ENCODE data around the gene ABCE1.
"Not testable (repeated sequence)": the region's sequence is repeated elsewhere in the genome, so short reads cannot be mapped to it uniquely, and the experiment has no call there.

ABCE1 gene

DNA sequence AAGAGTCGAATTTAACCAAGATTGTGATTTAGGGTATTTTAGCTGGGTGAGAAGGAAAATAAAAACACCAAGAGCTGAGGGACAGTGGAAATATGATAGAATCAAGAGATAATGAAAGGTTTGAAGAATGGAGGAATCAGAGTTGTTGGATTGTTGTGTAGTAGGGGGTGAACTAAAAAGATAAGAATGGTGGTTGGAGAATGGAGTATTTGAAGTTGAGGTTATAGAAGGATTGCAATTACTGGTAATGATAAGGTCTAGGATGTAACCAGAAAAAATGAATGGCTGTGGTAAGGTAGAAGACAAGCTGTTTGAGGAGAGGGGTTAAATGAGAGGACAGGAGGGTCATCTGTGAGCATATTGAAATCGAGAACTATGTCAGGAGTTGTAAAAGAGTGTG is 4.5 kb downstream of the ABCE1 start:
- no peak for DNase-seq (ENCODE audit: low read depth in 2 of 2)

DNA sequence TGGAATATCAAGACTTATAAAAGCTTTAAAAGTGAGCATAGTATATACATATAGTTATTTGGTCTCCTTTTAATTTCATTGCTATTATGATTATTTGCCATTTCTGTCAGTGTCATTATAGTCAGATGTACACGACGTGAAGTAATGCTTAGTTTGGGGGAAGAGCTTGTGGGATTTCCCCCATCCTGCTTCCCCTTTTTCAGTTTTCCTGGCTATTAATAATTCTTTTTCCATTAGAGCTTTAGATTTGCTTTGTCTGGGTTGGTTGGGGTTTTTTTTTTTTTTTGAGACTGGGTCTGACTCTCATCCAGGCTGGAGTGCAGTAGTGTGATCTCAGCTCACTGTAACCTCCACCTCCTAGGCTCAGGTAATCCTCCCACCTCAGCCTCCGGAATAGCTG is 5.4 kb downstream of the ABCE1 start:
- no peak for DNase-seq (ENCODE audit: low read depth in 2 of 2)

DNA sequence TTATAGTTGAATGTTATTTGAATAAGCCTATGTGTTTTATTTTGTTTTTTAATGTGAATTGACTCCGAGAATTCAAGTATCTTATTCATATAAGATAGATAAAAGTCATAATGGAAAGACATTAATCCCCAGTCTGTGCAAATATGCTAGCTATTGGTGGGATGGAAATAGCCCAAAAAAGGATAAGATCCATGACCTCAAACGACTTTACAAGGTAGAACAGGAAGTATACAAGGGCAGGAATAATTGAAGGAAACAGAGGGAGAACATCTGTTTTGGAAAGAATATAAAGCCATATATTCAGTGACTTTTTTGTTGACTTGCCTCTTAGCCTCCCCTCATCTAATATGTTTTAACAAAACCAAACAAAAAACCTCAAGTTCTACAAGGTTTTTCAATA is 9.0 kb downstream of the ABCE1 start:
- no peak for DNase-seq (ENCODE audit: low read depth in 2 of 2)

DNA sequence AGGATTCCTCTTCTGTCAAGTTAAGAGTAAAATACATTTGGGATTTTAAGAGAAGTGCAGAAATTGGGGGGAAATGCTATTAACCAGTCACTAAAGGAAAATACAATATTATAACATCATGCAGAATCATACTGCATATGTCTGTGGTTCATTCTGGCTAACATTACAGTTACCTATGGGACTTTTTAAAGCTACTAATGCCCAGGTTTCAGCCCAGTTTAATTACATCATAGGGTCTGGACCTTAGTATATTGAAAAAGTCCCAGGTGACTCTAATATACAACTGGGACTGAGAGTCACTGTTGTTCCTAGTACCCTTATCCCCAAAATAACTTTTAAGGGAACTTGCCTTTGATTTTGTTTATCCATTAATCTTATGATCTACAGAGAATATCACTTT is 10.0 kb downstream of the ABCE1 start:
- no peak for DNase-seq (ENCODE audit: low read depth in 2 of 2)

DNA sequence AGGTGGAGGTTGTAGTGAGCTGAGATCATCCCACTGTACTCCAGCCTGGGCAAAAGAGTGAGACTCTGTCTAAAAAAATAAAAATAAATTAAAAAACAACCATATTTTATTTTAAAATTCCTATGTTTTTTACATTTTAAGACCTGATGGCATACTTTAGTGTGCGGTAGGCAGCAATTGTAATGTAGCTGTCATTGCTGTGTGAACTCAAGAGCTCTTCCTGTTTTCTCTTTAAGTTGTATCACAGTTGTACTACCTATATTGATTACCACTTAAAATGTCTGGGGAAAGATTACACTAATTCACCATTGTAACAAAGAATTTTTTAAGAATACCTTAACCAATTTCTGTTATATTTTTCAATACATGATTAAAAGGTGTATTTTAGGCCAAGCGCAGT is 27.3 kb downstream of the ABCE1 start:
- no peak for DNase-seq (ENCODE audit: low read depth in 2 of 2)

DNA sequence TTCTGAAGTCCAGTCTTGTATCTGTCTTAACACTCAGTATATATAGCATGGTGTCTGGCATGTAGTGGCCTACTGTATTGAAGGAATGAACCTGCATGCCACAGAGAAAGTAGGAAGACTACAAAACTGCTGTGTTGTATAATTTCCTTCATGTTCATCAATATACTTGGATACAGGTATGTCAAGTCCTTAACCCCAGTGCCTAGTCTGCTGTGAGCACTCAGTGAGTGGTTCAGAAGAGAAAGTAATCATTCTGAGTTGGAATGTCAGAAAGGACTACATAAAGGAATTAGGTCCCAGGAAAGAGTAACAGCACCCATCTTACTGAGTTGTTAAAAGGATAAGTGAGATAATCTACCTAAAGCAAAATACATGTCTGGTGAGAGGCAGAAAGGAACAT is 32.0 kb downstream of the ABCE1 start:
- no peak for DNase-seq (ENCODE audit: low read depth in 2 of 2)

DNA sequence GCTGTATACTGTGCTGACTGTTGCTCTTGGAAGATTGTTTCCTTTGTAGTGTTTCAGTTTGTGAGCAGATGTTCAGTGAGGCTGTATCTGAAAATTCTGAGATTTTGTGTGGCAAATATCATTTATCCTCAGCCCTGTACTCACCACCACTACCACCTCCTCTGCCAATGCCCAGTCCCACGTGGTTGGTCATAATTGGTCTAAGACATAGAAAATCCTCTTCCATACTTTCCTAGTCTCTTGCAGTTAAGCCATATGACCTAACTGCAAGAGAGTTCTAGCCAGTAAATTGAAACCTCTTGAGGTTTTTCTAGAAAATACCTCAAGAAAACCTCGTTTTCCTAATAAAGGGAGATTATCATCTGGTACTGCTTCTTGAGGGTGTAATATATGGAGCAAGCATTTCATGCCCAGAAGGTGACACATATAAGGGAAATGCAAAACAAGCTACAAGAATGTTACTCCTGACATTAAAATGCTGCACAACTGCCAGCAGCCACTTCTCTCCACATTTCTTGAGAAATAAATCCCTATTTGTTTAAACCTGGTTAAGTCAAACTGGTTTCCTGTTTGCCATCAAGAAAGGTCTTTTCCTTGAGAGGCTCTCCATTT is 32.8 kb downstream of the ABCE1 start:
- no peak for DNase-seq (ENCODE audit: low read depth in 2 of 2)

DNA sequence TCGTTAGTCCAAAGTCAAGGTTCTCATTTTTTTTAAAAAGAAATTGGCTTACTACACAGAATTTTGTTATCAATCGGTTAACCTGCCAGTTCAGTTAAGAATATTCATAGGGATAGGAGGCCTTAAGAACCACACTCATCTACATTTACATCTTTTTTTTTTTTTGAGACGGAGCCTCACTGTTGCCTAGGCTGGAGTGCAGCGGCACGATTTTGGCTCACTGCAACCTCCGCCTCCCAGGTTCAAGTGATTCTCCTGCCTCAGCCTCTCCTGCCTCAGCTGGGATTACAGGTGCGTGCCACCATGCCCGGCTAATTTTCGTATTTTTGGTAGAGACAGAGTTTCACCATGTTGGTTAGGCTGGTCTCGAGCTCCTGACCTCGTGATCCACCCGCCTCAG is 33.7 kb downstream of the ABCE1 start:
- DNase-seq (ENCODE audit: low read depth in 2 of 2) = no peak

DNA sequence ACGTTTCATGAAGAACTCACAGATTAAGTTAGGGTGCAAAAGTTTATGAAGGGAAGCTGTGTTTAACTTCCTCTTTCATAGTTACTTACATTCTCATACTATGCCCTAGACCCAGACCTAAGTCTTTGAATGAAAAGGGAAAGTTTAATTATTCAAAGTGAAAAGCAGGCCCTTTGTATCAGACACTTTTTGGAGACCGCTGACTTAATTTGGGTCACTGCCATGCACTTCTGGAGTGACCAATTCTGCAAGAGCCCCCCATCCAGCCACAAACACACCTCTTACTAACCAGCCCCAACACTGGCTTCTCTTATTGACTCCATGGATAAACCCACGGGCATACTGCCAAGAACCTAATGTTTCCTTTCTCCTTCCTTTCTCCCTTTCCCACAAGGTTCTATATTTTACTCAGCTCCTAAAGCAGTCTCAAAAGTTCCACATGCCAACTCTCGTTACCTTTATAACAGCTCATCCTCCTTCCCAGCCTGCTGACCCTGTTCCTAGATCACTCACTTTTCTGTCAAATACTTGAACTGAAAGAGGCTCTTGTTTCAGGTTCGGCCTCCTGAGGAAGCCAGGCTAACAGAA is 34.5 kb downstream of the ABCE1 start:
- no peak for DNase-seq (ENCODE audit: low read depth in 2 of 2)

DNA sequence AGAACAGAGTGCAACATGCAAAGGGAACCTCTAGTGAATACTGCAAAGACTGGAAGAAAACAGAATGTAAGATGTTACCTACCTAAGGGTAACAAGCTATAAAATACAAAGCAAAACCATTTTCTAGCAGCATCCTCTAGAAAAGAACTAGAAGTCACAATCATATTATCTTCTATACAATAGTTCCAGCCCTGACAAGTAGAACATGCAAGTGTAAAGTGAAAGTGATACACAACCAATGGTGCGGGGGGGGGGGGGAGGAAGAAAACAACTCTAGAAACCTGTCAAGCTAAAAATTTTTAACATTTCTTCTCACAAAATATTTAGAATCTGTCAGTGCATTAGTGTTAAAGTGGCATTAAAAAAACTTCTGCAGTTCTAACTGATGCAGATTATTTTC is 38.1 kb downstream of the ABCE1 start:
- DNase-seq (ENCODE audit: low read depth in 2 of 2) = not testable (repeated sequence)

DNA sequence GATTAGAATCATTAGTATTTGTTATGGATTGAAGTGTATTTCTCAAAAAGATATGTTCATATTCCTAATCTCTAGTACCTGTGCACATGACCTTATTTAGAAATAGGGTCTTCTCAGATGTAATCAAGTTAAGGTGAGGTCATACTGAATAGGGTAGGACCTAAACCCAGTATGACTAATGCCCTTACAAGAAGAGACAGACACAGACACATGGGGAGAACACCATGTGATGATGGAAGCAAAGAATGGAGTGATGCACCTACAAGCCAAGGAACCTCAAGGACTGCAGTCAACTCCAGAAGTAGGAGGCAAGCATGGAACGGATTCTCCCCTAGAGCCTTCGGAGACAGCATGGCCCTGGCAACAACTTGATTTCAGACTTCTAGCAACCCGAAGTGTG is 50.9 kb downstream of the ABCE1 start:
- DNase-seq (ENCODE audit: low read depth in 2 of 2) = no peak

DNA sequence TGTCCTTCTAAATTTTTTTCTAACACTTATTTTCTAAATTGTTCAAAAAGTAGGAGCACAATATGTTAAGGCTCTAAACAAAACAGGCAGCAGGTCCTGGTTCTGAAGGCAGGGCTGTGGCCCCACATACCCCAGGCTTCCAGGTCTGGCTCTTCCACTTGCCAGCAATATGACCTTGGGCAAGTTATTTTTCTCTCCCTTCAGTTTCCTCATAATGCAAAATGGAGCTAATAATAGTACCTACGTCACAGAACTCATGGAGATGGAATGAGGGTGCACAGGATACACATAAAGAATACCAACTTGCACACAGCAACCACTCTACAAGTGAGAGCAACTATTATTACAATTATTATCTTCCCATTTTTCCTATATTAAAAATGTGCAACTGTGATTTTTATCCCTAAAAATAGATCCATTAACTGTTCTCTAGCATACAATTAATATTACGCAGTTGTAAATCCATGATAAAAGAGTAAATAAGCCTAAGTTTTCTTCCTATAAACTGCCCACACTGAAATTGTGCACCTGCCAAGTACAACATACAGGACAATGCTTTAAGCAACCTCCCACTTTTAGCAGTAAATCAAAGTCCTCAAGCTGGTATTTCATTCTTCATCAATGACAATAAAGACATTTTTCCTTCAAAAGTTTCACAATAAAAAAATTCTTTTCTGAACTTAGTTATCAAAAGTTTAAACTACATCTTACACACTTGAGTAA is 55.2 kb downstream of the ABCE1 start:
- no peak for DNase-seq (ENCODE audit: low read depth in 2 of 2)

DNA sequence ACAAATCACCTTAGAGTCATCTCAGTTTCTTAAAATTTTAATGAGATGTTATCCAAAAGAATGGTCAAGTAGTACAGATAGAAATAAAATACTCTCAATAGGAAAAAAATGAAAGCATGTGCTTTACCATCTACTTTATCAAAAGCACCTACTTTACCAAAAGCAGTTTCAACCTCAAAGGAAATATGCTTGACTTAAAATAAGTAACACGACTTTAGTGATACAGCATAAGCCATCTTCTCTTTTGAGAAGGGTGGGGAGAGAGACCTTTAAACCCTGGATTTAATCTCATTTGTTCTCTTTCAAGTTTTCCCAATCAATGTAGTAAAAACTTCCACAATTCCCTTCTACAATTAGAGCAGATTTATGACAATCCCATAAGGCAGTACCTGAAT is 55.8 kb downstream of the ABCE1 start:
- DNase-seq (ENCODE audit: low read depth in 2 of 2) = no peak

DNA sequence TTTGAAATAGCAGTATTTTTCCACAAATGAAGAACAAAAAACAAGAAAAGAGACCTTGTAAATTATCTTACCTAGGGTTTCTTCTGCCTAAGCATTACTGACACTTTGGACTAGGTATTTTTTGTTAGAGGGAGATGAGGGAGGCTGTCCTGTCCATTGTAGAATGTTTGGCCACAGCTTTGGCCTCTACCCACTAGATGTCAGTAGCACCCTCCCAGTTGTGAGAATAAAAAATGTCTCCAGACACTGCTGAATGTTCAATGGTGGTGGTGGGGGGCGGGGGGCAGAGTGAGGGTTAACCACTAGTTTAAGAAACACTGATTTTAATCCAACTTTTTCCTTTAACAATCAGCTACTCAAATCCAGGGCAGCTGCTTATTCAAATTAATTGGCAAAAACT is 56.5 kb downstream of the ABCE1 start:
- no peak for DNase-seq (ENCODE audit: low read depth in 2 of 2)

DNA sequence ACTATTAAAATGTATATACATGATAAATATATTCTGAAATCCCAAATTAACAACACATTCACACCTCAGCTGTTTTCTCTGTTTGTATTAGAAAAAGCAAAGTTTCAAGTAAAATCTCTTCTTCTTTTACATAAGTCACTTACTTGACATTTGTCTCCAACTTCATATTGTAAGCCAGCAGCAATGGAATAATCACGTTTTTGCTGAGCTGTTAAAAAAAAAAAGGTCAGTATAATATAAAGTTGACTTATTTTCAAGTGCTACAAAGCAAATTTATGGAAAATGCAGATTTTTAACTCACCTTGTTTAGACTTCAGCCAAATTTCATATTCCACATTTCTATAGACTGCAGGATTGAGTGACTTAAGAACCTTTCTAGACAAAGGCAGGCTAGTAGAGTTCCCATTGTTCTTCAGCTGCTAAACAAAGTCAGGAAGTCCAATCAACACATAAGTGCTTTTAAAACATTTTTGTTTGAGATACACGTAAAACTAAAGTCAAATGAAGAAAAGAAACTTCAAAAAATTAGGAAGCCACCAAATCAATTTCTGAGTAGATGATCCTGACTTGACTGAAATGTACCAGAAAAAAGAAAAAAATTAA is 57.3 kb downstream of the ABCE1 start:
- no peak for DNase-seq (ENCODE audit: low read depth in 2 of 2)

DNA sequence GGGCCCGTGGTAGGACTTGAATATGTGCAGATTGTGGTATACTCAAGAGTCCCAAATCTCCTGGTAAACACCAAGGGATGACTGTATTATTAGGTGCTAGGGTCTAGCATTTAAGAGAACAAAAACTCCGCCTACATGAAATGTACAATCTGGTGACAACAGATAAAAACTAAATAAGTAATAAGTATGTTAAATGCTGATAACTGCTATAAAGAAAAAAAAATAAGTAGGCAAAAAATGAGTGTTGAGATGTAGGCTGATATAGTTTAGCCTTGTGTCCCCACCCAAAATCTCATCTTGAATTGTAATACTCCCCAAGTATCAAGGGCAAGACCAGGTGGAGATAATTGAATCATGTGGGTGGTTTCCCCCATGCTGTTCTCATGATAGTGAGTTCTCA is 58.9 kb downstream of the ABCE1 start:
- DNase-seq (ENCODE audit: low read depth in 2 of 2) = no peak

DNA sequence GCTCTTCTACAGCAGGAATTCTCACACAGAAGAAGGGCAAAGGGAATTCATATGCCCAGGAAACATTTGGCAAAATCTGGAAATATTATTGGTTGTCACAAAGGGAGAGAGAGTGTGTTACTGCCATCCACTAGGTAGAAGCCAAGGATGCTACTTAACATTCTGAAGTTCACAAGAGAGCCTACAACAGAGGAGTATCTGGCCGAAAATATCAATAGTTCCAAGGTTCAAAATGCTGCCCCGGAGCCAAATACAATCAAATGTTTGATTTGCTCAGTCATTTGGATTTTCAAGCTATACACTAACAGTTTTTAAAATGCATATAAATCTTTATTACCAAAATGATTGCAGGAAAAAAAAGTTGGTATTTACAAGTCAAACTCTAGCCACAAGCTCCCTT is 63.4 kb downstream of the ABCE1 start:
- no peak for DNase-seq (ENCODE audit: low read depth in 2 of 2)

DNA sequence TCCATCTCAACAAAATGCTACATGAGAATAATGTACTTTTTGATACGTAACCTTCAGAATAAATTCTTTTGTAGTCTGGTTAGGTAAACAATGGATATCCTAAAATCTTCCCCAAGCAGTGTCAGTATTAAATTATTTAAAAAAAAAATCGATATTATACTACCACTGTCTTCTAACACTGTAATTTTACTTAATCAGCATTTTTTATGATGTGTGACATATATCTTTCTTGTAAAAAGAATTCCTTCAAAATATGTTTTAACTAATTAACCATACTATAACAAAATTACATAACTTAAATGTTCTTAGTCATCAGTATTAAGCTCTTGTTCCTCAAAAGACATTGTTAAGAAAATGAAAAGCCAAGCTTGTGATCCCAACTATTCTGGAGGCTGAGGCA is 69.8 kb downstream of the ABCE1 start:
- no peak for DNase-seq (ENCODE audit: low read depth in 2 of 2)

DNA sequence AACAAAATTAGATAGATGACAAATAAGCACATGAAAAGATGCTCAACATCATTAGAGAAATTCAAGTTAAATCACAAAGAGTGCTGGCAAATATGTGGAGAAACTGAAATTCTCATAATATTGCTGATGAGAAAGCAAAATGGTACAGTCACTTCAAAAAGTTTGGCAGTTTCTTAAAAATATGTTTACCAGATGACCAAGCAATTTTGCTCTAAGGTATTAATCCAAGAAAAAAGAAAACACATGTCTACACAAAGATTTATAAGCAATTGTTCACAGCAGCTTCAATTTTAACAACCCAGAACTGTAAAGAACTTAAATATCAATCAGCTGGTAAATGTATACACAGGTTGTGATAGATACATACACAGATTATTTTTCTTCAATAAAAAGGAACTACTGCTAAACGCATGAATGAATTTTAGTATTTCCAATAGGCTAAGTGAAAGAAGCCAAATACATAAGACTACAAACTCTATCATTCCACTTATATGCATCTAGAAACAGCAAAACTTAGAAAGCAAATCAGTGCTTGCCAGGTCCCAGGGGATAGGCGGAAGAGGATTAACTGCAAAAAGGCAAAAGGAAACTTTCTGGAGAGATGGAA is 70.6 kb downstream of the ABCE1 start:
- DNase-seq (ENCODE audit: low read depth in 2 of 2) = no peak

DNA sequence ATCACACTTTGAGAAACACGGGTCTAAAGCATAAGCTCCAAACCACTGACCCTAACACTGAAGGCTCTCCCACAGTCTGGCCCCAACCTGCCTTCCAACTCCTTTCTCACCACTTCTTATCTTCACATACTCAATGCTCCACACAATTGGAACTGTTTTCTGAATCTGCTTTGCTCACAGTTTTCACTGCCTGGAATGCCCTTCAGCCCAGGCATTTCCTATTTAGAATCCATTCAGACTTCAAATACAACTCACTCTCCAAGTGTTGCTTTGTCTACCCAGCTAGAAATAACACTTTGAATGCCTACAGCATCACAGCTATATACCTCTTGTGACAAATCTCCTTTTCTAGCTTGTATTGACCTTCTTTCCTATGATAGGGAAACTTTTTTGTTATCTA is 72.1 kb downstream of the ABCE1 start:
- DNase-seq (ENCODE audit: low read depth in 2 of 2) = no peak

DNA sequence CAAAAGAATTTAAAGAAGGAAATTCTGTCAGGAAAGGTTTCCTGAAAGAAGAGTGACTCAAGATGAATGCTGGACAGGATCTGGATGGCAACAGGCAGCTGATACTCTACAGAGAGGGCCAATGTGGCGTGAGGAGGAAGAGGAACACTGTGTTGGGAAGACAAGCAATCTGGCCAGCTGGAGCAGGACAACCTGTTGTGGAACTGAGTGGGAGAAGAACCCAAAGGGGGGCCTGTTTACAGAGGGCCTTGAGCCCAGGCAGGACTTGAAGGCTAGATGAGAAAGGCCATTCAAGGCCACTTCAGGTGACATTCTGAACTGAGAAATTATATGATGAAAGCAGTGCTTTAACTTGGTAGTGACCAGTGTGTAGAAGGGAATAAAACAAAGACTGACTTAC is 73.8 kb downstream of the ABCE1 start:
- DNase-seq (ENCODE audit: low read depth in 2 of 2) = no peak

DNA sequence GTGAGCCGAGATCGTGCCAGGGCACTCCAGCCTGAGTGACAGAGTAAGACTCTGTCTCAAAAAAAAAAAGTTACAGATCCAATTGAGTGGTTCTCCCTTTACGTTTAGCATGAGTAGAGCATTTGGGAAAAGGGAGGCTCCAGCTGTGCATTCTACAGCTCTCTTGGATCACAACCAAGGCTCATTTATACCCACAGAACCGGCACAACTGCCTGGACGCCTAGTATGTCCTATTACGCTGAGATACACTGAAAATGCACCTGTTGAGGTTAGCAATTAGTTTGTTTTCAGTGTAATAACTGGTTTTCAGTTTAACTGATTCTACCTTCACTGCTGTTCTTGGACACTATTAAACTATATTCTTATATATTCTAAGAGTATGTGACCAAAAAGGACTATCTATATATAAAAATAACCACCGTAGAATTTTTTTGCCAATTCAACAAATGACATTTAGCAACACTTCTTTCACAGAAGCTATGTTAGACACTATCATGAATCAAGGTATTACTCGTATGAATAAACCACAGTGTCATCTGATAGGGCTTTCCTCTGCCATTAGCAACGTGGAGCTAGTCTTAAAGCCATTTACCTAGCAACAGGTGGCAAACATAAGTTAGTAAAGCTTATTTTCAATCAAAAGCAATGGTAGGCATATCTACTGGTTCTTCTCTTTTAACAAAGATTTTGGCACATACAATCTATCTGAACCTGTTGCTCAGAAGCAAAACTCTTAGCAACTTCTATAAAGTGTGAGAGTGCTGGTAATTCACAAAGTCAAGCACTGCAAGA is 78.7 kb downstream of the ABCE1 start:
- DNase-seq (ENCODE audit: low read depth in 2 of 2) = no peak

Data from stimulated activated CD8-positive, alpha-beta memory T cell treated with anti-CD3 and anti-CD28 coated beads, Interleukin-15, amount 100 ng/mL, for 48 hours (primary cell).